Measurements from ENCODE around the gene SEMA4C. TPM values are rescaled to one million over a fixed set of nuclear protein-coding genes. Genes with fewer than 3 reads are reported as not detected.

The SEMA4C gene
- total and polyA plus RNA-seq, 8 donors = 25.9 to 60.2 (median 43.9) TPM

- no peaks in the 10 kb centered on the region for H3K27me3 ChIP-seq
- no peaks in the 10 kb centered on the region for H3K36me3 ChIP-seq
- ATAC-seq = no peak
- intact Hi-C loops (cut with DNase I) = no loop called here
- H3K4me1 ChIP-seq = peaks cover 0 to 13% of the 10 kb centered on the region in 2 donors
- peak in 1 of 4 donors; percentile 32 for DNase-seq
- peaks cover 0 to 4% of the 10 kb centered on the region in 2 donors for H3K9me3 ChIP-seq
- no peak overlapping the region for H3K4me3 ChIP-seq
- TF ChIP-seq CTCF (IDR thresholded peaks at IDR 0.05) = no peak
- H3K27ac ChIP-seq = no peak overlapping the region
These were observed 47.0 kb upstream of the SEMA4C start for GRCh38 chr2:96916646-96917543.

- no peak for TF ChIP-seq CTCF (IDR thresholded peaks at IDR 0.05)
- H3K4me3 ChIP-seq = no peak overlapping the region
- no peaks in the 10 kb centered on the region for H3K27me3 ChIP-seq
- H3K9me3 ChIP-seq = peaks cover 0 to 4% of the 10 kb centered on the region in 2 donors
- ATAC-seq (no peak), DNase-seq (no peak)
- no peaks in the 10 kb centered on the region for H3K36me3 ChIP-seq
- peaks cover 0 to 13% of the 10 kb centered on the region in 2 donors for H3K4me1 ChIP-seq
- intact Hi-C loops (cut with DNase I) = no loop called here
- H3K27ac ChIP-seq = no peak overlapping the region
These were observed 46.3 kb upstream of the SEMA4C start for GRCh38 chr2:96916156-96916630.

- Histone ChIP-seq H3K4me3 (no peak overlapping the region), H3K27ac (no peak overlapping the region), H3K9me3 (peaks cover 0 to 4% of the 10 kb centered on the region in 2 donors), H3K27me3 (no peaks in the 10 kb centered on the region), H3K4me1 (peaks cover 0 to 13% of the 10 kb centered on the region in 2 donors), H3K36me3 (no peaks in the 10 kb centered on the region)
- ATAC-seq (peak; percentile 27), DNase-seq (no peak)
- intact Hi-C loops (cut with DNase I) = no loop called here
- no peak for TF ChIP-seq CTCF (IDR thresholded peaks at IDR 0.05)
These were observed 44.5 kb upstream of the SEMA4C start for GRCh38 chr2:96914332-96914731.

GRCh38 chr2:96913398-96914202 is 43.7 kb upstream of the SEMA4C start:
- H3K4me3 ChIP-seq = no peak overlapping the region
- intact Hi-C loops (cut with DNase I) = no loop called here
- DNase-seq (no peak), ATAC-seq (peak; percentile 37)
- peaks cover 0 to 4% of the 10 kb centered on the region in 2 donors for H3K9me3 ChIP-seq
- H3K36me3 ChIP-seq = no peaks in the 10 kb centered on the region
- no peak for TF ChIP-seq CTCF (IDR thresholded peaks at IDR 0.05)
- peaks cover 0 to 13% of the 10 kb centered on the region in 2 donors for H3K4me1 ChIP-seq
- no peak overlapping the region for H3K27ac ChIP-seq
- no peaks in the 10 kb centered on the region for H3K27me3 ChIP-seq

- TF ChIP-seq CTCF (IDR thresholded peaks at IDR 0.05) = no peak
- Histone ChIP-seq H3K4me1 (peaks cover 0 to 13% of the 10 kb centered on the region in 2 donors), H3K4me3 (no peak overlapping the region), H3K27me3 (no peaks in the 10 kb centered on the region), H3K27ac (no peak overlapping the region), H3K36me3 (no peaks in the 10 kb centered on the region), H3K9me3 (peaks cover 0 to 4% of the 10 kb centered on the region in 2 donors)
- ATAC-seq = no peak
- intact Hi-C loops (cut with DNase I) = no loop called here
- DNase-seq = no peak
These were observed 43.2 kb upstream of the SEMA4C start for GRCh38 chr2:96913117-96913397.
